BJ (cell line): Measurements from ENCODE around the gene HOXC10. TPM values are rescaled to one million over a fixed set of nuclear protein-coding genes. Genes with fewer than 3 reads are reported as not detected.

Experiments
- CTCF ChIA-PET: fragments of 350-600 bp; formaldehyde crosslinking; extraction: SDS; loops from one replicate; lab custom pipeline; 2021; ENCODE audit warnings: antibody characterized with exemption, inconsistent platforms; lab: Yijun Ruan, JAX
- POLR2A ChIA-PET: fragments of 300-600 bp; sonication (Branson Sonifier 250); formaldehyde crosslinking; extraction: SDS; loops from one replicate; lab custom pipeline; 2021; ENCODE audit warnings: antibody characterized with exemption; lab: Charles Lee
- DNase-seq: peaks from one replicate; pipeline ENCODE4 v3.0.0-alpha.2; 2011; ENCODE audit warnings: low read depth
- H3K27me3 ChIP-seq: 2 replicates; pipeline ENCODE4 v1.6.0; 2011; ENCODE audit warnings: low read length; ENCODE audit not compliant: control insufficient read depth, insufficient read depth
- H3K36me3 ChIP-seq: 2 replicates; pipeline ENCODE4 v1.5.1; 2011; ENCODE audit warnings: low read length; ENCODE audit not compliant: control insufficient read depth, insufficient read depth
- H3K4me3 ChIP-seq: 2 replicates; pipeline ENCODE4 v1.5.1; 2011; ENCODE audit warnings: low read depth, mild to moderate bottlenecking, control low read depth, low read length
- polyA plus RNA-seq: library from polyadenylated mRNA; depleted of rRNA; stranded (reverse); fragments of >200 nt; gene quantifications from 2 replicates; pipeline ENCODE4 v1.2.3, GENCODE V29; 2011
- TF ChIP-seq, protein P1 (sequence below): IDR thresholded peaks from 2 replicates; pipeline ENCODE4 v1.5.1; 2011; ENCODE audit warnings: low read depth, mild to moderate bottlenecking, control low read depth, inconsistent platforms, low read length, moderate library complexity; ENCODE audit not compliant: insufficient read depth

The HOXC10 gene
- polyA plus RNA-seq, 1 experiment: 13.9 TPM

- ChIA-PET POLR2A (interaction anchor here (0.5 to 0.8 kb wide), 4 partner anchors 8 to 16 kb away, joined by 3 to 9 read pairs (median 4); partner anchors contain the start of genes HOXC5 and HOXC8), CTCF (interaction anchor here (1.0 to 2.9 kb wide), 10 partner anchors 11 to 198 kb away, joined by 3 to 22 read pairs (median 9); partner anchors contain the start of genes HOXC11, HOXC8 and HOXC9)
- TF ChIP-seq, protein P1, sequence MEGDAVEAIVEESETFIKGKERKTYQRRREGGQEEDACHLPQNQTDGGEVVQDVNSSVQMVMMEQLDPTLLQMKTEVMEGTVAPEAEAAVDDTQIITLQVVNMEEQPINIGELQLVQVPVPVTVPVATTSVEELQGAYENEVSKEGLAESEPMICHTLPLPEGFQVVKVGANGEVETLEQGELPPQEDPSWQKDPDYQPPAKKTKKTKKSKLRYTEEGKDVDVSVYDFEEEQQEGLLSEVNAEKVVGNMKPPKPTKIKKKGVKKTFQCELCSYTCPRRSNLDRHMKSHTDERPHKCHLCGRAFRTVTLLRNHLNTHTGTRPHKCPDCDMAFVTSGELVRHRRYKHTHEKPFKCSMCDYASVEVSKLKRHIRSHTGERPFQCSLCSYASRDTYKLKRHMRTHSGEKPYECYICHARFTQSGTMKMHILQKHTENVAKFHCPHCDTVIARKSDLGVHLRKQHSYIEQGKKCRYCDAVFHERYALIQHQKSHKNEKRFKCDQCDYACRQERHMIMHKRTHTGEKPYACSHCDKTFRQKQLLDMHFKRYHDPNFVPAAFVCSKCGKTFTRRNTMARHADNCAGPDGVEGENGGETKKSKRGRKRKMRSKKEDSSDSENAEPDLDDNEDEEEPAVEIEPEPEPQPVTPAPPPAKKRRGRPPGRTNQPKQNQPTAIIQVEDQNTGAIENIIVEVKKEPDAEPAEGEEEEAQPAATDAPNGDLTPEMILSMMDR: peak; percentile 17; the same call in 1 of the 2 replicates
- Histone ChIP-seq H3K27me3 (peaks cover 11% of the 10 kb centered on the region), H3K4me3 (peak overlapping the region; percentile 72), H3K36me3 (no peaks in the 10 kb centered on the region)
- DNase-seq: no peak
These were observed 32.3 kb downstream of the HOXC10 start for GRCh38 chr12:54017027-54017788.

- no peaks in the 10 kb centered on the region for H3K36me3 ChIP-seq
- peak overlapping the region; percentile 72 for H3K4me3 ChIP-seq
- POLR2A ChIA-PET: interaction anchor here (0.6 kb wide), 2 partner anchors 9 to 15 kb away, joined by 3 to 9 read pairs; partner anchors contain the start of genes HOXC5 and HOXC8
- DNase-seq: no peak
- CTCF ChIA-PET: interaction anchor here (1.0 to 2.9 kb wide), 8 partner anchors 12 to 190 kb away, joined by 3 to 22 read pairs (median 9); partner anchors contain the start of genes HOXC11, HOXC8 and HOXC9
- TF ChIP-seq, protein P1: no peak
- peaks cover 13% of the 10 kb centered on the region for H3K27me3 ChIP-seq
These were observed 33.0 kb downstream of the HOXC10 start for GRCh38 chr12:54017878-54018467.

DNA sequence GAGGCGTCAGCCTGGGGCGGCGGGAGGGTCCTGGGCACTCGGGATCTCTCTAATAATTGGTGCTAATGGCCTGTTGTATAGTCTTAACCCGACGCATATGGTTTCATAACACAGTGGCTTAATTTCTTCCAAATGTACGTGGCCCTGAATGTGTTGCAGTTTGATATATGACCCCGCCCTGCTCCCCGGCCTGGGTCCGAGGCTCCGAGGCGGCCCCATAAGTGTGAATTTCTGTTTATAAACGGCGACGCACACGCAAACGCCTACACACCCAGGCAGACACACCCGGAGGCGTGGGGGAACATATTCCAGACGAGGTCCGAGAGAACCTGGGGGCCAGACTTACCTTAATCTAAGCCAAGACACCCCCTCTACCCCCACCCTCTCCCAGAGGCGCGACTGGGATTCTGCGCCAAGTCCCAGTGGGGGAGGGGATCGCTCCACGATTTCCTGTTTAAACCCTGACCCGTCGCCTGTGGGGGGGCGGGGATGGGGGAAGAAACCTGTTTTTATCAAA lies 33.6 kb downstream of the HOXC10 start:
- TF ChIP-seq, protein P1: no peak
- peak overlapping the region; percentile 72 for H3K4me3 ChIP-seq
- DNase-seq: no peak
- CTCF ChIA-PET: interaction anchor here (2.9 kb wide), 1 partner anchor 183 kb away, joined by 18 read pairs; no protein-coding TSS in a partner anchor
- POLR2A ChIA-PET: no interaction called here
- no peaks in the 10 kb centered on the region for H3K36me3 ChIP-seq
- peaks cover 13% of the 10 kb centered on the region for H3K27me3 ChIP-seq

GRCh38 chr12:54019091-54019811 lies 34.3 kb downstream of the HOXC10 start:
- peaks cover 10% of the 10 kb centered on the region for H3K27me3 ChIP-seq
- CTCF ChIA-PET: no interaction called here
- no peak overlapping the region for H3K4me3 ChIP-seq
- DNase-seq: no peak
- H3K36me3 ChIP-seq: no peaks in the 10 kb centered on the region
- TF ChIP-seq, protein P1: no peak
- POLR2A ChIA-PET: no interaction called here
